Measurements from ENCODE around the gene MGAT2.
A peak's percentile ranks its signal among the peaks of the same experiment; 100 is the strongest.
"Not testable (repeated sequence)": the region's sequence is repeated elsewhere in the genome, so short reads cannot be mapped to it uniquely, and the experiment has no call there.

Gene MGAT2

DNA sequence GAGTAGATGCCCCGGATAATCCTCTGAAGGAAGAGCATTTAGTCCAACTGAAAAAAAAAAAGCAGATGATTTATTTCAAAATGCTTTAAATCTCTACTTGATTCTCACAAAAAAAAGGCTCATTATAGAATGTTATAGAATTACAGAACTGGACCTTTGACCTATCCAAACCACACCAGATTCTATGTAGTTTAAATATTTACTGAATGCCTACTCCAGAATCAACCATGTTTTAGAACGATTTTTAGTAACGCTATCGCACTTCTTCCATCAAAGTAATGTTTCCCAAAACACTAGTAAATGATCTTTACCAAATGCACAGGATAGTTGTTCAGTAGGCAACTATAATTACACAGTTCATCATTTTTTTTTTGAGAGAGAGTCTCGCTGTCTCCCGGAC, 37.0 kb upstream of the MGAT2 start:
- H3K9me2 ChIP-seq (replicated peaks; ENCODE audit: control insufficient read depth, low read length) = no peaks in the 10 kb centered on the region
- peaks cover 30% of the 10 kb centered on the region for H4K20me1 ChIP-seq (ENCODE audit: control insufficient read depth, insufficient read depth, low read depth, low read length)
- peaks cover 63% of the 10 kb centered on the region for H3F3A ChIP-seq (ENCODE audit: control insufficient read depth, insufficient read depth)
- peak overlapping the region; percentile 79 for H3K4me3 ChIP-seq (ENCODE audit: low read length)
- H3K27me3 ChIP-seq (ENCODE audit: control insufficient read depth, low read length) = no peaks in the 10 kb centered on the region
- H3K79me2 ChIP-seq (ENCODE audit: control insufficient read depth, low read length) = peaks cover 76% of the 10 kb centered on the region
- peak overlapping the region; percentile 49 for H3K4me2 ChIP-seq (ENCODE audit: low read length)
- H3K4me1 ChIP-seq (ENCODE audit: control insufficient read depth, low read length) = peaks cover 35% of the 10 kb centered on the region
- no peaks in the 10 kb centered on the region for H3K9me3 ChIP-seq (ENCODE audit: control insufficient read depth, insufficient read depth, low read length)
- no peak overlapping the region for H3K27ac ChIP-seq (ENCODE audit: low read depth, low read length)
- peaks cover 71% of the 10 kb centered on the region for H3K36me3 ChIP-seq (ENCODE audit: control insufficient read depth, low read length)
- TF ChIP-seq, protein P1, sequence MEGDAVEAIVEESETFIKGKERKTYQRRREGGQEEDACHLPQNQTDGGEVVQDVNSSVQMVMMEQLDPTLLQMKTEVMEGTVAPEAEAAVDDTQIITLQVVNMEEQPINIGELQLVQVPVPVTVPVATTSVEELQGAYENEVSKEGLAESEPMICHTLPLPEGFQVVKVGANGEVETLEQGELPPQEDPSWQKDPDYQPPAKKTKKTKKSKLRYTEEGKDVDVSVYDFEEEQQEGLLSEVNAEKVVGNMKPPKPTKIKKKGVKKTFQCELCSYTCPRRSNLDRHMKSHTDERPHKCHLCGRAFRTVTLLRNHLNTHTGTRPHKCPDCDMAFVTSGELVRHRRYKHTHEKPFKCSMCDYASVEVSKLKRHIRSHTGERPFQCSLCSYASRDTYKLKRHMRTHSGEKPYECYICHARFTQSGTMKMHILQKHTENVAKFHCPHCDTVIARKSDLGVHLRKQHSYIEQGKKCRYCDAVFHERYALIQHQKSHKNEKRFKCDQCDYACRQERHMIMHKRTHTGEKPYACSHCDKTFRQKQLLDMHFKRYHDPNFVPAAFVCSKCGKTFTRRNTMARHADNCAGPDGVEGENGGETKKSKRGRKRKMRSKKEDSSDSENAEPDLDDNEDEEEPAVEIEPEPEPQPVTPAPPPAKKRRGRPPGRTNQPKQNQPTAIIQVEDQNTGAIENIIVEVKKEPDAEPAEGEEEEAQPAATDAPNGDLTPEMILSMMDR (IDR thresholded peaks at IDR 0.05; ENCODE audit: low read depth, low read length, poor library complexity, severe bottlenecking) = no peak
- no peak for TF ChIP-seq EZH2phosphoT487 (IDR thresholded peaks at IDR 0.05; ENCODE audit: borderline replicate concordance, low read length)

DNA sequence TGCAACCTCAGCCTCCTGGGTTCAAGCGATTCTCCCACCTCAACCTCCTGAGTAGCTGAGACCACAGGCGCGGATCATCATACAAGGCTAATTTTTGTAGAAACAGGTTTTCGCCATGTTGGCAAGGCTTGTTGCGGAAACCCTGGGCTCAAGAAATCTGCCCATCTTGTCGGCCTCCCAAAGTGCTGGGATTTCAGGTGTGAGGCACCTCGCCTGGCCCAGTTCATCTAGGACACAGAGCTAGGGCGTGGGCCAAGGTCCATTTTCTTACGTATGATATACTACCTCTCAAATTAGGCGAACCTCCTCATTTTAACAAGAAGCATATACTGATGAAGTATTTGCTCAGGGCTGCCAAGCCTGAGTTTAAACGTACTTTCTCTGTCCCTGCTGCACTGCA, 36.5 kb upstream of the MGAT2 start:
- H3K4me1 ChIP-seq (ENCODE audit: control insufficient read depth, low read length) = peaks cover 35% of the 10 kb centered on the region
- H3K79me2 ChIP-seq (ENCODE audit: control insufficient read depth, low read length) = peaks cover 72% of the 10 kb centered on the region
- peak overlapping the region; percentile 79 for H3K4me3 ChIP-seq (ENCODE audit: low read length)
- H3K36me3 ChIP-seq (ENCODE audit: control insufficient read depth, low read length) = peaks cover 66% of the 10 kb centered on the region
- TF ChIP-seq EZH2phosphoT487 (IDR thresholded peaks at IDR 0.05; ENCODE audit: borderline replicate concordance, low read length) = no peak
- TF ChIP-seq, protein P1 (IDR thresholded peaks at IDR 0.05; ENCODE audit: low read depth, low read length, poor library complexity, severe bottlenecking) = no peak
- no peaks in the 10 kb centered on the region for H3K9me2 ChIP-seq (replicated peaks; ENCODE audit: control insufficient read depth, low read length)
- peaks cover 30% of the 10 kb centered on the region for H4K20me1 ChIP-seq (ENCODE audit: control insufficient read depth, insufficient read depth, low read depth, low read length)
- peaks cover 63% of the 10 kb centered on the region for H3F3A ChIP-seq (ENCODE audit: control insufficient read depth, insufficient read depth)
- no peaks in the 10 kb centered on the region for H3K9me3 ChIP-seq (ENCODE audit: control insufficient read depth, insufficient read depth, low read length)
- peak overlapping the region; percentile 69 for H3K27ac ChIP-seq (ENCODE audit: low read depth, low read length)
- no peaks in the 10 kb centered on the region for H3K27me3 ChIP-seq (ENCODE audit: control insufficient read depth, low read length)
- H3K4me2 ChIP-seq (ENCODE audit: low read length) = peak overlapping the region; percentile 49

DNA sequence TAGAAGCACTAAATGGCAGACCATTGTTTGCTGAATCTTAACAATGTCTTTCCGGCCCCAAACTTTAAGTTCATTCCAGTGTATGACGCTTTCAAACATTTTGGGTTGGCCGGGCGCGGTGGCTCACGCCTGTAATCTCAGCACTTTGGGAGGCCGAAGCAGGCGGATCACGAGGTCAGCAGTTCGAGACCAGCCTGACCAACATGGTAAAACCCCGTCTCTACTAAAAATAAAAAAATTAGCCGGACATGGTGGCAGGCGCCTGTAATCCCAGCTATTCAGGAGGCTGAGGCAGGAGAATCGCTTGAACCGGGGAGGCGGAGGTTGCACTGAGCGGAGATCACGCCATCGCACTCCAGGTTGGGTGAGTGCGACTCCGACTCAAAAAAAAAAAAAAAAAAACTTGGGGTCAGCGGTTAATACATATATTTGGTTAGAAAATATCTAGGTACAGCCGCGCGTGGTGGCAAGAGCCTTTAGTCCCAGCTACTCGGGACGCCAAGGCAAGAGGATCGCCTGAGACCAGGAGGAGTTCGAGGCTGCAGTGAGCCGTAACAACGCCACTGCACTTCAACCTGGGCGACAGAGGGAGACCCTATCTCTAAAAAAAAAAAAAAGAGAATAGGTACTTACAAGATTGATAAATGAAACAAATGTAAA, 35.5 kb upstream of the MGAT2 start:
- H3K4me3 ChIP-seq (ENCODE audit: low read length) = peak overlapping the region; percentile 79
- peak overlapping the region; percentile 69 for H3K27ac ChIP-seq (ENCODE audit: low read depth, low read length)
- H3K36me3 ChIP-seq (ENCODE audit: control insufficient read depth, low read length) = peaks cover 56% of the 10 kb centered on the region
- peak overlapping the region; percentile 49 for H3K4me2 ChIP-seq (ENCODE audit: low read length)
- peaks cover 35% of the 10 kb centered on the region for H3K4me1 ChIP-seq (ENCODE audit: control insufficient read depth, low read length)
- H3K27me3 ChIP-seq (ENCODE audit: control insufficient read depth, low read length); H3K9me2 ChIP-seq (replicated peaks; ENCODE audit: control insufficient read depth, low read length); H3K9me3 ChIP-seq (ENCODE audit: control insufficient read depth, insufficient read depth, low read length): not testable (repeated sequence)
- H4K20me1 ChIP-seq (ENCODE audit: control insufficient read depth, insufficient read depth, low read depth, low read length) = peaks cover 30% of the 10 kb centered on the region
- H3F3A ChIP-seq (ENCODE audit: control insufficient read depth, insufficient read depth) = peaks cover 53% of the 10 kb centered on the region
- H3K79me2 ChIP-seq (ENCODE audit: control insufficient read depth, low read length) = peaks cover 61% of the 10 kb centered on the region

DNA sequence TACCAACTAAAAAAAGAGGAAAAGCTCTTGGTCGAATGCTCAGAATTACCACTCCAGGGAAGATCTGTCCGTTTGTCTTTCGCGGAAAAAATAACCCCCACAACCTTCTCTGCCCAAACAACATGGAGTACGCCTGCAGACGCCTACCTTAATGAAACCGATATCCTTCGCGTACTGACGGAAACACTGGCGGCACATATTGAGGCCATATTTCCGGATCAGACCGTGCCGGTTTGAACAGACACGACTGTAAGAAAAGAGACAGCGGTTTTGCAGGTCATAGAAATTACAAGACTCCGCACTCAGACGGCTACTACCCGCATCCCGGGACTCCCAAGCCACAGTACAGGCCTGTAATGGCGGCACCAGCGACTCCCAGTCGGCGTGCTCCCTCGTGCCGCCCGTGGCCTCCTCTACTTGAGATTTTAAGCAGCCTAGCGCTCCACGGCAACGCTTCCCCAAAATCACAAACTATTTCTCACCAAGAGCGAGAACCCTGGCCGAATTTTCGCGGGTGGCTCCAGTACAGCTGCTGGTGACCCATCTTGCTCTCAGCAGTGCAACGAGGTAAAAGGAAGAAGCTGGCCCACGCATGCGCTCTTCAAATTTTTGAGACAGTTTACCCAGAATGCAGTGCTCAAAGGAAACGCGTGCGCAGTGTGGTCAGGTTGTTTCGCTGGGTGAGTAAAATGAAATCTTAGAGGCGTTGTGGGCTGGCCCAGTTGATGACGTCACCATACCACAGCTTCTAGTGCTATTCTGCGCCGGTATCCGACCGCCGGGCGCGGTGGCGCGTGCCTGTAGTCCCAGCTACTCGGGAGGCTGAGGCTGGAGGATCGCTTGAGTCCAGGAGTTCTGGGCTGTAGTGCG, 34.6 kb upstream of the MGAT2 start, which contains the start of gene RPS29:
Gene RPS29, minus strand, starts transcription at position 578 of the 870 bp plus-strand sequence. Its CDS starts 34 bp downstream, at position 544.
- H3K27ac ChIP-seq (ENCODE audit: low read depth, low read length) = peak within 1 kb of the TSS; percentile 69
- H3K4me2 ChIP-seq (ENCODE audit: low read length) = peak within 1 kb of the TSS; percentile 49
- no peak for TF ChIP-seq EZH2phosphoT487 (IDR thresholded peaks at IDR 0.05; ENCODE audit: borderline replicate concordance, low read length)
- TF ChIP-seq, protein P1 (IDR thresholded peaks at IDR 0.05; ENCODE audit: low read depth, low read length, poor library complexity, severe bottlenecking) = no peak
- H3K79me2 ChIP-seq (ENCODE audit: control insufficient read depth, low read length) = peaks cover 52% of the 10 kb centered on the region
- H3K4me1 ChIP-seq (ENCODE audit: control insufficient read depth, low read length) = peaks cover 35% of the 10 kb centered on the region
- H3K9me2 ChIP-seq (replicated peaks; ENCODE audit: control insufficient read depth, low read length) = no peaks in the 10 kb centered on the region
- H3K27me3 ChIP-seq (ENCODE audit: control insufficient read depth, low read length) = no peaks in the 10 kb centered on the region
- no peaks in the 10 kb centered on the region for H3K9me3 ChIP-seq (ENCODE audit: control insufficient read depth, insufficient read depth, low read length)
- H3K4me3 ChIP-seq (ENCODE audit: low read length) = peak within 1 kb of the TSS; percentile 79
- peaks cover 52% of the 10 kb centered on the region for H3K36me3 ChIP-seq (ENCODE audit: control insufficient read depth, low read length)
- peaks cover 50% of the 10 kb centered on the region for H3F3A ChIP-seq (ENCODE audit: control insufficient read depth, insufficient read depth)
- H4K20me1 ChIP-seq (ENCODE audit: control insufficient read depth, insufficient read depth, low read depth, low read length) = peaks cover 30% of the 10 kb centered on the region

Data from DOHH2 (cell line).